SK-N-SH (cell line): ENCODE data around the gene CRB2. TPM values are rescaled to one million over a fixed set of nuclear protein-coding genes. Genes with fewer than 3 reads are reported as not detected.

Source experiments
- CTCF ChIA-PET: fragments of 300-600, 350-600 bp; formaldehyde crosslinking; extraction: SDS; loops from one replicate; lab custom pipeline; 2021; lab: Yijun Ruan, JAX
- POLR2A ChIA-PET: fragments of 350-600 bp; sonication (Branson Sonifier 250); formaldehyde crosslinking; extraction: SDS; loops from one replicate; lab custom pipeline; 2020; ENCODE audit warnings: antibody characterized with exemption, inconsistent platforms; lab: Yijun Ruan, JAX
- DNase-seq: peaks from one replicate; pipeline ENCODE4 v3.0.0; 2012
- H2AFZ ChIP-seq: fragments of 200-600 bp; sonication (generic); 2 replicates; pipeline ENCODE4 v1.8.1; 2016; ENCODE audit warnings: antibody characterized with exemption, mild to moderate bottlenecking, low read depth
- H3F3A ChIP-seq: fragments of 200-600 bp; sonication (generic); replicated peaks from 2 replicates; pipeline ENCODE3; 2016; ENCODE audit warnings: antibody characterized with exemption, mild to moderate bottlenecking; ENCODE audit not compliant: insufficient read depth
- H3K27ac ChIP-seq, 2 experiments: fragments of 200-500 bp in 1 of 2; fragments of 200-600 bp in 1 of 2; sonication (Bioruptor generic) in 1 of 2; sonication (generic), shearing (Covaris generic) in 1 of 2; 2 replicates each; pipeline versions ENCODE4 v1.5.1 to v1.6.1; 2014 to 2016; ENCODE audit warnings: low read depth in 2 of 2, inconsistent platforms in 1 of 2, low read length in 1 of 2, mild to moderate bottlenecking in 1 of 2, mixed read lengths in 1 of 2
- H3K27me3 ChIP-seq: fragments of 200-600 bp; sonication (generic), shearing (Covaris generic); 2 replicates; pipeline ENCODE4 v1.6.1; 2016; ENCODE audit warnings: mixed run types; ENCODE audit not compliant: insufficient read depth
- H3K36me3 ChIP-seq, 2 experiments: fragments of 200-500 bp in 1 of 2; fragments of 200-600 bp in 1 of 2; sonication (Bioruptor generic) in 1 of 2; sonication (generic) in 1 of 2; replicated peaks in 1 of 2; 2 replicates each; pipeline versions ENCODE3 to v1.5.1; 2014 to 2016; ENCODE audit warnings: low read length in 1 of 2, mild to moderate bottlenecking in 1 of 2; ENCODE audit not compliant: insufficient read depth in 2 of 2, control insufficient read depth in 1 of 2
- H3K4me1 ChIP-seq, 2 experiments: fragments of 200-500 bp in 1 of 2; fragments of 200-600 bp in 1 of 2; sonication (Bioruptor generic) in 1 of 2; sonication (generic), shearing (Covaris generic) in 1 of 2; 2 replicates each; pipeline versions ENCODE4 v1.5.1 to v1.6.1; 2014 to 2016; ENCODE audit warnings: low read depth in 1 of 2, low read length in 1 of 2, mixed run types in 1 of 2; ENCODE audit not compliant: insufficient read depth in 2 of 2, control insufficient read depth in 1 of 2
- H3K4me2 ChIP-seq: fragments of 200-600 bp; sonication (generic), shearing (Covaris generic); 2 replicates; pipeline ENCODE4 v1.6.1; 2017; ENCODE audit warnings: mixed run types
- H3K4me3 ChIP-seq, 2 experiments: fragments of 200-500 bp in 1 of 2; fragments of 200-600 bp in 1 of 2; sonication (Bioruptor generic) in 1 of 2; sonication (generic), shearing (Covaris generic) in 1 of 2; 2 replicates each; pipeline versions ENCODE4 v1.5.1 to v1.8.1; 2014 to 2016; ENCODE audit warnings: low read depth in 2 of 2, inconsistent platforms in 1 of 2, low read length in 1 of 2, mild to moderate bottlenecking in 1 of 2, mixed read lengths in 1 of 2, moderate library complexity in 1 of 2
- H3K79me2 ChIP-seq: fragments of 200-600 bp; sonication (generic); 2 replicates; pipeline ENCODE4 v1.8.1; 2017; ENCODE audit warnings: mild to moderate bottlenecking; ENCODE audit not compliant: insufficient read depth
- H3K9ac ChIP-seq: fragments of 200-600 bp; sonication (generic); 2 replicates; pipeline ENCODE4 v1.6.1; 2017; ENCODE audit warnings: mixed run types
- H3K9me2 ChIP-seq: fragments of 200-600 bp; sonication (generic); 2 replicates; pipeline ENCODE4 v1.6.1; 2017; ENCODE audit warnings: mixed run types
- H3K9me3 ChIP-seq: fragments of 200-600 bp; sonication (generic); 2 replicates; pipeline ENCODE4 v1.6.1; 2017; ENCODE audit warnings: mixed run types, mild to moderate bottlenecking, moderate library complexity
- H4K20me1 ChIP-seq: fragments of 200-600 bp; sonication (generic); 2 replicates; pipeline ENCODE4 v1.6.1; 2017; ENCODE audit warnings: mild to moderate bottlenecking, mixed run types; ENCODE audit not compliant: insufficient read depth
- ELF1 ChIP-seq: IDR thresholded peaks from 2 replicates; pipeline ENCODE4 v1.4.0; 2012
- EP300 ChIP-seq, 2 experiments: IDR thresholded peaks; 2 replicates each; pipeline versions ENCODE4 v1.4.0 to v1.6.1; 2012; ENCODE audit warnings: borderline replicate concordance in 1 of 2, low read depth in 1 of 2, low read length in 1 of 2
- EZH2phosphoT487 ChIP-seq: fragments of 200-600 bp; sonication (generic); IDR thresholded peaks from 2 replicates; pipeline ENCODE4 v1.6.1; 2017; ENCODE audit warnings: low read depth, mixed run types, mild to moderate bottlenecking, antibody characterized with exemption, moderate library complexity, borderline replicate concordance
- FOXM1 ChIP-seq: IDR thresholded peaks from 2 replicates; pipeline ENCODE4 v1.4.0; 2012; ENCODE audit warnings: low read depth, mild to moderate bottlenecking
- JUND ChIP-seq: IDR thresholded peaks from 2 replicates; pipeline ENCODE4 v1.4.0; 2012
- MXI1 ChIP-seq: IDR thresholded peaks from 2 replicates; pipeline ENCODE4 v1.6.1; 2012; ENCODE audit warnings: mild to moderate bottlenecking, low read depth, low read length, improper control_type of control experiment
- NRF1 ChIP-seq: IDR thresholded peaks from 2 replicates; pipeline ENCODE4 v1.6.1; 2012; ENCODE audit warnings: low read depth, mild to moderate bottlenecking, low read length
- POLR2AphosphoS5 ChIP-seq: IDR thresholded peaks from 2 replicates; pipeline ENCODE4 v1.6.1; 2012; ENCODE audit warnings: low read depth, low read length
- RCOR1 ChIP-seq: fragments of 150-350 bp; IDR thresholded peaks from 2 replicates; pipeline ENCODE4 v1.6.1; 2017; ENCODE audit warnings: antibody characterized with exemption, low read length
- RXRA ChIP-seq: IDR thresholded peaks from 2 replicates; pipeline ENCODE4 v1.4.0; 2012; ENCODE audit warnings: low read depth, mild to moderate bottlenecking, borderline replicate concordance
- SIN3A ChIP-seq: IDR thresholded peaks from 2 replicates; pipeline ENCODE4 v1.6.1; 2012; ENCODE audit warnings: low read depth, mild to moderate bottlenecking, low read length, moderate library complexity, borderline replicate concordance
- SMC3 ChIP-seq: IDR thresholded peaks from 2 replicates; pipeline ENCODE4 v1.6.1; 2012; ENCODE audit warnings: low read depth, low read length, improper control_type of control experiment
- TEAD4 ChIP-seq: IDR thresholded peaks from 2 replicates; pipeline ENCODE4 v1.4.0; 2012; ENCODE audit warnings: mild to moderate bottlenecking, borderline replicate concordance; ENCODE audit not compliant: insufficient read depth
- YY1 ChIP-seq: IDR thresholded peaks from 2 replicates; pipeline ENCODE4 v1.4.0; 2012; ENCODE audit warnings: low read depth, mild to moderate bottlenecking
- ZBTB33 ChIP-seq: IDR thresholded peaks from 2 replicates; pipeline ENCODE4 v1.4.0; 2012; ENCODE audit warnings: low read depth, borderline replicate concordance
- WGBS: methylation state at CpG from one replicate; pipeline ENCODE4 v1.1.6; 2017; ENCODE audit warnings: low lambda C conversion rate; 5-methylcytosine and 5-hydroxymethylcytosine counted together
- polyA plus RNA-seq, 3 experiments: library from polyadenylated mRNA; depleted of rRNA; stranded (reverse); fragments of >200 nt; gene quantifications; 2 replicates each; pipeline ENCODE4 v1.2.3, GENCODE V29; 2012
- TF ChIP-seq, protein P1 (sequence below): IDR thresholded peaks from 2 replicates; pipeline ENCODE4 v1.4.0; 2012; ENCODE audit warnings: low read depth, borderline replicate concordance
- TF ChIP-seq, protein P2 (sequence below): IDR thresholded peaks from 2 replicates; pipeline ENCODE4; 2012
- TF ChIP-seq, protein P3 (sequence below): IDR thresholded peaks from 2 replicates; pipeline ENCODE4 v1.4.0; 2012; ENCODE audit warnings: low read depth

Gene CRB2
- polyA plus RNA-seq, 1 of the 3 experiments (the other 2 are of a cell fraction), result not detected

DNA sequence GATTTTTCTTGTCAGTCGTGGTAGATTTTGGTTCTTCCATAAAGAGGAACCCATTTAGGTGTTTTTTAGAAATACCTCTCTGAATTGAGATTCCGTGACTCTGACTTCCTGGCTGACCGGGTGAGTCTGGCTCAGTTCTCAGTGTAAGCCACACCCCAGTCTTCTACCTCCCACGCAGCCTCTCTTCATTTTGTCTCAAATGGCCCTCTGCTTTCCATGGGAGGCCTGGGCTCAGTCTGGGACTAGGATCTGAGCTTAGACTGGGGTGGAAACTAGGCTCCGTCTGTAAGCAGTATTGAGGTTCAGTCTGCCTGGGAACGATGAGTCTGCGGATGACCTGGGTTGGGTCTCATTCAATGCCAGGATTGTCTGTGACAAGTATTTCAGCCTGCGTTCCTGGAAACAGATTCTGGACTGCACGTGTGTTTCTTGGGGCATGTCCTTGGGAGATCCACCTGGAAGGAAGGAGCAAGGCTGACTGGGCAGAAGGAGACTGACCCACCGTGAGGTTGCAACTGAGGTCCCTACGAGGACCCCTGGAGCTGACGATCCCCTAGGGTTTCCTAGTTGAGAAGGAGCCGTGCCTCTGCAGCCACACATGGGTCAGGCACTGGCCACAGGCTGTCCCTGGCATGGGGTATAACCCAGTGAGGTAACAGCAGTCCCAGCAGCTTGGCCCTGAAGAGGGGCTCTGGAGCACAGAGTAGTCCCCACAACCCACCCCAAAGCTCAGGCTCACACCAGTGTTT is 12.4 kb upstream of the CRB2 start:
- ChIA-PET POLR2A (no interaction called here), CTCF (interaction anchor here (0.8 to 2.8 kb wide), 4 partner anchors 11 to 261 kb away, joined by 3 to 18 read pairs (median 3); partner anchors contain the start of gene CRB2)
- no peaks in the 10 kb centered on the region; the same call in 1 of the 2 replicates for H3K27me3 ChIP-seq
- no peak overlapping the region for H3K4me2 ChIP-seq
- no peak overlapping the region for H2AFZ ChIP-seq
- no peaks in the 10 kb centered on the region for H3K9me2 ChIP-seq
- H3K36me3 ChIP-seq, result no peaks in the 10 kb centered on the region
- no peak overlapping the region for H3K4me3 ChIP-seq
- peaks cover 0 to 7% of the 10 kb centered on the region in 2 experiments; a peak in 2 of 4 replicates for H3K4me1 ChIP-seq
- H3K9me3 ChIP-seq, result no peaks in the 10 kb centered on the region
- H3K79me2 ChIP-seq, result no peaks in the 10 kb centered on the region
- H3K27ac ChIP-seq, result no peak overlapping the region
- peaks cover 6% of the 10 kb centered on the region for H3F3A ChIP-seq
- 70% methylated on average over 13 of the region's 13 CpGs for WGBS
- no peak overlapping the region for H3K9ac ChIP-seq
- TF ChIP-seq FOXM1, result no peak
- TF ChIP-seq NRF1, result no peak
- no peak for TF ChIP-seq YY1
- no peak for TF ChIP-seq EP300 (IDR thresholded peaks at IDR 0.05; ENCODE audit: borderline replicate concordance in 1 of 2, low read depth in 1 of 2, low read length in 1 of 2)
- no peak for TF ChIP-seq TEAD4
- no peak for TF ChIP-seq ZBTB33
- no peak for TF ChIP-seq POLR2AphosphoS5
- TF ChIP-seq, protein P1, sequence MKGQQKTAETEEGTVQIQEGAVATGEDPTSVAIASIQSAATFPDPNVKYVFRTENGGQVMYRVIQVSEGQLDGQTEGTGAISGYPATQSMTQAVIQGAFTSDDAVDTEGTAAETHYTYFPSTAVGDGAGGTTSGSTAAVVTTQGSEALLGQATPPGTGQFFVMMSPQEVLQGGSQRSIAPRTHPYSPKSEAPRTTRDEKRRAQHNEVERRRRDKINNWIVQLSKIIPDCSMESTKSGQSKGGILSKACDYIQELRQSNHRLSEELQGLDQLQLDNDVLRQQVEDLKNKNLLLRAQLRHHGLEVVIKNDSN, result no peak
- TF ChIP-seq, protein P2, sequence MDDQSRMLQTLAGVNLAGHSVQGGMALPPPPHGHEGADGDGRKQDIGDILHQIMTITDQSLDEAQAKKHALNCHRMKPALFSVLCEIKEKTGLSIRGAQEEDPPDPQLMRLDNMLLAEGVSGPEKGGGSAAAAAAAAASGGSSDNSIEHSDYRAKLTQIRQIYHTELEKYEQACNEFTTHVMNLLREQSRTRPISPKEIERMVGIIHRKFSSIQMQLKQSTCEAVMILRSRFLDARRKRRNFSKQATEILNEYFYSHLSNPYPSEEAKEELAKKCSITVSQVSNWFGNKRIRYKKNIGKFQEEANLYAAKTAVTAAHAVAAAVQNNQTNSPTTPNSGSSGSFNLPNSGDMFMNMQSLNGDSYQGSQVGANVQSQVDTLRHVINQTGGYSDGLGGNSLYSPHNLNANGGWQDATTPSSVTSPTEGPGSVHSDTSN, result no peak
- TF ChIP-seq, protein P3, sequence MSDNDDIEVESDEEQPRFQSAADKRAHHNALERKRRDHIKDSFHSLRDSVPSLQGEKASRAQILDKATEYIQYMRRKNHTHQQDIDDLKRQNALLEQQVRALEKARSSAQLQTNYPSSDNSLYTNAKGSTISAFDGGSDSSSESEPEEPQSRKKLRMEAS, result no peak
- TF ChIP-seq SMC3, result no peak
- no peak for TF ChIP-seq RCOR1
- no peak for TF ChIP-seq EZH2phosphoT487
- TF ChIP-seq RXRA, result no peak
- TF ChIP-seq ELF1, result no peak
- no peak for TF ChIP-seq MXI1
- no peak for TF ChIP-seq SIN3A
- TF ChIP-seq JUND, result no peak
- no peak for DNase-seq
- H4K20me1 ChIP-seq, result no peaks in the 10 kb centered on the region
